Heart left ventricle (tissue), 13 donors: ENCODE measurements around the gene ERMP1.

Source experiments
- CTCF ChIP-seq, 12 donors: fragments of 200-600 bp; sonication (generic) in 4 of 12; IDR thresholded peaks; one replicate each; pipeline versions ENCODE4 v1.5.0 to v1.8.0; 2018 to 2022; ENCODE audit warnings: antibody characterized with exemption in 12 of 12, mild to moderate bottlenecking in 5 of 12
- POLR2A ChIP-seq, 2 donors: fragments of 450-650 bp; IDR thresholded peaks; one replicate each; pipeline ENCODE4 v1.6.1; 2017; ENCODE audit warnings: antibody characterized with exemption in 2 of 2, mild to moderate bottlenecking in 2 of 2, moderate library complexity in 2 of 2
- donor health status: ischemic (EF 13 %, LVEDD 7.1; RV severe dilation, severe dysfunction).
- donor health status: DM: no; HTN: yes; CAD: no.
- donor health status: DM: no; HTN: no; CAD: no.
- donor health status: ischemic (EF 25% LVEDD 6.9; RV normal size, moderate dysfunction).
- donor health status: ischemic (EF 25% LVEDD 5.7; RV mildly dilated, moderate dysfunction).
- donor health status: ischemic (EF 35%, LVEDD 5.7; RV mildly dilated, moderate dysfunction).
- donor health status: nonischemic (EF 11% LVEDD 7.7; RV severe dilation, severe dysfunction).
- donor health status: DM: yes; HTN: yes; CAD: no.
- donor health status: PGD.
- donor health status: ischemic (EF 29% LVEDD 5.4; RV normal size, mild dysfunction).
- donor health status: nonischemic (EF 23%, LVEDD 6.1; RV moderate dilation, normal function).

GRCh38 chr9:5832538-5833529 lies at the start of gene ERMP1:
- TF ChIP-seq POLR2A (IDR thresholded peaks at IDR 0.05) (peak in 1 of 2 donors; percentile 61), CTCF (IDR thresholded peaks at IDR 0.05) (peak; percentile 79 to 98 (median 89))
